CD4-positive, alpha-beta T cell treated with Interferon alpha-2 for 1 hour (primary cell): Measurements from ENCODE around the gene LRP6.
A peak's percentile ranks its signal among the peaks of the same experiment; 100 is the strongest.

Source experiments
- DNase-seq, 2 donors: peaks; one replicate each; pipeline ENCODE4 v3.0.0-alpha.2; 2020 to 2022

The LRP6 gene

GRCh38 chr12:12214201-12214600, 52.6 kb downstream of the LRP6 start:
- no peak for DNase-seq

- DNase-seq: no peak
These were observed 54.1 kb downstream of the LRP6 start for GRCh38 chr12:12212769-12213168.

GRCh38 chr12:12210983-12211382, 55.9 kb downstream of the LRP6 start:
- peak in 1 of 2 donors; percentile 29 for DNase-seq

GRCh38 chr12:12210416-12210815, 56.4 kb downstream of the LRP6 start:
- no peak for DNase-seq

GRCh38 chr12:12209675-12210074, 57.2 kb downstream of the LRP6 start:
- no peak for DNase-seq

GRCh38 chr12:12209043-12209442, 57.8 kb downstream of the LRP6 start:
- DNase-seq: no peak

GRCh38 chr12:12207746-12208145, 59.1 kb downstream of the LRP6 start:
- no peak for DNase-seq

- no peak for DNase-seq
These were observed 60.0 kb downstream of the LRP6 start for GRCh38 chr12:12206776-12207388.

- DNase-seq: no peak
These were observed 64.1 kb downstream of the LRP6 start for GRCh38 chr12:12202747-12203146.

GRCh38 chr12:12202105-12202504, 64.7 kb downstream of the LRP6 start:
- DNase-seq: no peak

GRCh38 chr12:12201274-12201758, 65.5 kb downstream of the LRP6 start:
- DNase-seq: no peak

GRCh38 chr12:12200363-12200762, 66.5 kb downstream of the LRP6 start:
- no peak for DNase-seq

GRCh38 chr12:12198124-12198523, 68.7 kb downstream of the LRP6 start:
- no peak for DNase-seq

GRCh38 chr12:12197128-12197527, 69.7 kb downstream of the LRP6 start:
- DNase-seq: no peak

- DNase-seq: no peak
These were observed 71.3 kb downstream of the LRP6 start for GRCh38 chr12:12195516-12195915.

- no peak for DNase-seq
These were observed 71.8 kb downstream of the LRP6 start for GRCh38 chr12:12195081-12195480.

GRCh38 chr12:12194206-12194605, 72.6 kb downstream of the LRP6 start:
- no peak for DNase-seq

GRCh38 chr12:12191008-12191407, 75.8 kb downstream of the LRP6 start:
- DNase-seq: no peak

- no peak for DNase-seq
These were observed 76.6 kb downstream of the LRP6 start for GRCh38 chr12:12190087-12190809.

GRCh38 chr12:12185414-12185813, 81.4 kb downstream of the LRP6 start:
- no peak for DNase-seq

- DNase-seq: no peak
These were observed 84.0 kb downstream of the LRP6 start for GRCh38 chr12:12182703-12183365.

- no peak for DNase-seq
These were observed 85.3 kb downstream of the LRP6 start for GRCh38 chr12:12181511-12181910.

GRCh38 chr12:12180575-12180974, 86.3 kb downstream of the LRP6 start:
- DNase-seq: no peak

- DNase-seq: no peak
These were observed 86.7 kb downstream of the LRP6 start for GRCh38 chr12:12180136-12180535.
